Neural progenitor cell (in vitro differentiated cells): ENCODE measurements around the gene DISC1. TPM values are rescaled to one million over a fixed set of nuclear protein-coding genes. Genes with fewer than 3 reads are reported as not detected.
"Not testable (repeated sequence)": the region's sequence is repeated elsewhere in the genome, so short reads cannot be mapped to it uniquely, and the experiment has no call there.

Experiments used
- DNase-seq: peaks from one replicate; pipeline ENCODE4 v3.0.0-alpha.2; 2016; ENCODE audit warnings: low spot score
- H2AFZ ChIP-seq: fragments of 200-600 bp; sonication (generic); replicated peaks from 2 replicates; pipeline ENCODE4 v1.6.1; 2016; ENCODE audit warnings: antibody characterized with exemption
- H3F3A ChIP-seq: fragments of 200-600 bp; sonication (generic); 2 replicates; pipeline ENCODE4 v1.6.1; 2016; ENCODE audit warnings: antibody characterized with exemption, low read depth
- H3K27ac ChIP-seq: fragments of 200-600 bp; sonication (generic); 2 replicates; pipeline ENCODE4 v1.5.1; 2016; ENCODE audit warnings: mild to moderate bottlenecking
- H3K27me3 ChIP-seq: fragments of 200-600 bp; sonication (generic); 2 replicates; pipeline ENCODE4 v1.6.1; 2016; ENCODE audit warnings: mild to moderate bottlenecking, moderate library complexity
- H3K36me3 ChIP-seq: fragments of 200-600 bp; sonication (generic); 2 replicates; pipeline ENCODE4 v1.5.1; 2016
- H3K4me1 ChIP-seq: fragments of 200-600 bp; sonication (generic); 2 replicates; pipeline ENCODE4 v1.6.1; 2016; ENCODE audit warnings: mixed run types
- H3K4me2 ChIP-seq: fragments of 200-600 bp; sonication (generic); 2 replicates; pipeline ENCODE4 v1.6.1; 2016
- H3K4me3 ChIP-seq: fragments of 200-600 bp; sonication (generic); 2 replicates; pipeline ENCODE4 v1.5.1; 2016
- H3K79me2 ChIP-seq: fragments of 200-600 bp; sonication (generic); 2 replicates; pipeline ENCODE4 v1.6.1; 2016; ENCODE audit warnings: low read depth
- H3K9ac ChIP-seq: fragments of 200-600 bp; sonication (generic); 2 replicates; pipeline ENCODE4 v1.6.1; 2016
- H3K9me3 ChIP-seq: fragments of 200-600 bp; sonication (generic); 2 replicates; pipeline ENCODE4 v1.5.1; 2016; ENCODE audit warnings: low read depth
- H4K20me1 ChIP-seq: fragments of 200-600 bp; sonication (generic); 2 replicates; pipeline ENCODE4 v1.6.1; 2016; ENCODE audit warnings: low read depth
- H3K27ac Mint-ChIP-seq: 3 replicates; pipeline ENCODE4 v1.8.0; 2021; ENCODE audit warnings: mixed read lengths
- H3K27me3 Mint-ChIP-seq: 2 replicates; pipeline ENCODE4 v1.8.0; 2022; ENCODE audit warnings: low read depth, mild to moderate bottlenecking, inconsistent platforms, moderate library complexity, mixed read lengths; ENCODE audit not compliant: insufficient read depth
- H3K36me3 Mint-ChIP-seq: 3 replicates; pipeline ENCODE4 v1.8.0; 2021; ENCODE audit warnings: mixed read lengths
- H3K4me1 Mint-ChIP-seq: 3 replicates; pipeline ENCODE4 v1.8.0; 2021; ENCODE audit warnings: mixed read lengths
- H3K4me3 Mint-ChIP-seq: 3 replicates; pipeline ENCODE4 v1.8.0; 2021; ENCODE audit warnings: mild to moderate bottlenecking, moderate library complexity, mixed read lengths
- H3K9me3 Mint-ChIP-seq: 3 replicates; pipeline ENCODE4 v1.8.0; 2020; ENCODE audit warnings: mixed read lengths
- CTCF ChIP-seq: fragments of 200-600 bp; sonication (generic); IDR thresholded peaks from 2 replicates; pipeline ENCODE4 v1.5.1; 2017; ENCODE audit warnings: antibody characterized with exemption, mild to moderate bottlenecking
- EZH2 ChIP-seq: fragments of 200-600 bp; sonication (generic); IDR thresholded peaks from 2 replicates; pipeline ENCODE4 v1.6.1; 2017; ENCODE audit warnings: antibody characterized with exemption, mild to moderate bottlenecking, moderate library complexity
- EZH2phosphoT487 ChIP-seq: fragments of 200-600 bp; sonication (generic); IDR thresholded peaks from 2 replicates; pipeline ENCODE4 v1.6.1; 2017; ENCODE audit warnings: antibody characterized with exemption
- total RNA-seq: library from RNA; depleted of rRNA; stranded (reverse); fragments of >200 nt; gene quantifications from 2 replicates; pipeline ENCODE4 v1.2.3, GENCODE V29; 2015; ENCODE audit warnings: low replicate concordance

Gene DISC1
- total RNA-seq, 1 donor from 2014 or later, result 1.8 TPM

- H3K4me1 ChIP-seq, H3K79me2 ChIP-seq, H3K27me3 ChIP-seq, H3K9me3 ChIP-seq, H4K20me1 ChIP-seq, H3K4me1 Mint-ChIP-seq, H2AFZ ChIP-seq, H3K4me3 ChIP-seq, H3K27ac Mint-ChIP-seq, H3K4me3 Mint-ChIP-seq, H3K9ac ChIP-seq, H3K27ac ChIP-seq, H3K36me3 Mint-ChIP-seq, H3K4me2 ChIP-seq, H3K27me3 Mint-ChIP-seq, H3F3A ChIP-seq, H3K36me3 ChIP-seq: not testable (repeated sequence)
- peaks cover 22% of the 10 kb centered on the region for H3K9me3 Mint-ChIP-seq
- peak; percentile 6 for DNase-seq
Observed at GRCh38 chr1:231651621-231652260, 25.2 kb downstream of the DISC1 start.

DNA sequence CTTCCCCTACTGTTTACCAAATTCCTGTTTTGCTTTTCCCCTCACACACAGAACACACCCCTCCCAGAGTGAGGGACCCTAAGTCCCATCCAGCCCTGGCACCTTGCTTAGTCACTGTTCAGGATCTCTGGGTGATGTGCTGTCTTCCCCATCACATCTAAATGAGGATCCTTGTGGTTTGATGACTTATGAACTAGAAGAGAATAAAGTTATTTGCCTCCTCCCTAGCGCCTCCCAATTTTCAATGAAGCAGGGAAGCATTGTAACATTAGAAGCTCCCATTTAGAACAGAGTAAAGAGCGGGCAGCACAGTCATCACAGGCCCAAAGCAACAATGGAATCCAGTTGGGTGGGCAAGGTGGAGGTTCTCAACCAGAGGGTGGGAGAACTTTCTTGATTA lies 27.0 kb downstream of the DISC1 start:
- no peak overlapping the region for H3K27ac ChIP-seq
- peaks cover 5% of the 10 kb centered on the region for H3K4me1 ChIP-seq
- no peaks in the 10 kb centered on the region for H3K9me3 ChIP-seq
- no peaks in the 10 kb centered on the region for H3F3A ChIP-seq
- no peak for DNase-seq
- no peak overlapping the region for H3K9ac ChIP-seq
- H3K4me3 Mint-ChIP-seq, result no peak overlapping the region
- no peaks in the 10 kb centered on the region for H3K79me2 ChIP-seq
- no peaks in the 10 kb centered on the region for H3K36me3 ChIP-seq
- no peak overlapping the region for H2AFZ ChIP-seq
- peaks cover 5% of the 10 kb centered on the region for H3K27me3 Mint-ChIP-seq
- H3K4me1 Mint-ChIP-seq, result no peaks in the 10 kb centered on the region
- H3K27me3 ChIP-seq, result no peaks in the 10 kb centered on the region
- H3K36me3 Mint-ChIP-seq, result no peaks in the 10 kb centered on the region
- H3K9me3 Mint-ChIP-seq, result peaks cover 15% of the 10 kb centered on the region
- TF ChIP-seq EZH2 (no peak), CTCF (no peak), EZH2phosphoT487 (no peak)
- H4K20me1 ChIP-seq, result no peaks in the 10 kb centered on the region
- no peak overlapping the region for H3K4me3 ChIP-seq
- no peak overlapping the region for H3K27ac Mint-ChIP-seq
- H3K4me2 ChIP-seq, result no peak overlapping the region

DNA sequence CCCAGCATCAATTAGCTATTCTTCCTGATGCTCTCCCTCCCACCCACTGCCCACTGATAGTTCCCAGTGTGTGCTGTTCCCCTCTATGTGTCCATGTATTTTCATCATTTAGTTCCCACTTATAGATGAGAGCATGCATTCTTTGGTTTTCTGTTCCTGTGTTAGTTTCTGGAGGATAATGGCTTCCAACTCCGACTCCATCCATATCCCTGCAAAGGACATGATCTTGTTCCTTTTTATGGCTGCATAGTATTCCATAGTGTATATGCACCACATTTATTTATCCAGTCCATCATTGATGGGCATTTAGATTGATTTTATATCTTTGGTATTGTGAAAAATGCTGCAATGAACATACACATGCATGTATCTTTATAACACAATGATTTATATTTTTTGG lies 30.2 kb downstream of the DISC1 start:
- Mint-ChIP-seq H3K27me3 (no peaks in the 10 kb centered on the region), H3K9me3 (peaks cover 19% of the 10 kb centered on the region), H3K27ac (no peak overlapping the region), H3K36me3 (no peaks in the 10 kb centered on the region), H3K4me1 (no peaks in the 10 kb centered on the region), H3K4me3 (no peak overlapping the region)
- Histone ChIP-seq H3K4me3 (no peak overlapping the region), H3F3A (no peaks in the 10 kb centered on the region), H3K9me3 (no peaks in the 10 kb centered on the region), H3K9ac (no peak overlapping the region), H4K20me1 (no peaks in the 10 kb centered on the region), H3K4me1 (peaks cover under 1% of the 10 kb centered on the region), H3K27me3 (no peaks in the 10 kb centered on the region), H3K27ac (no peak overlapping the region), H2AFZ (no peak overlapping the region), H3K4me2 (no peak overlapping the region), H3K36me3 (no peaks in the 10 kb centered on the region), H3K79me2 (no peaks in the 10 kb centered on the region)
- DNase-seq, result no peak
- no peak for TF ChIP-seq CTCF
- TF ChIP-seq EZH2phosphoT487, result no peak
- no peak for TF ChIP-seq EZH2

DNA sequence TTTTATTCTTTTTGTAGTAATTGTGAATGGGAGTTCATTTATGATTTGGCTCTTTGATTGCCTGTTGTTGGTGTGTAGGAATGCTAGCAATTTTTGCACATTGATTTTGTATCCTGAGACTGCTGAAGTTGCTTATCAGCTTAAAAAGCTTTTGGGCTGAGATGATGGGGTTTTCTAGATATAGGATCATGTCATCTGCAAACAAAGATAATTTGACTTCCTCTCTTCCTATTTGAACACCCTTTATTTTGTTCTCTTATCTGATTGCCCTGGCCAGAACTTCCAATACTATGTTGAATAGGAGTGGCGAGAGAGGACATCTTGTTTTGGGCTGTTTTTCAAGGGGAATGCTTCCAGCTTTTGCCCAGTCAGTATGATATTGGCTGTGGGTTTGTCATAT lies 31.6 kb downstream of the DISC1 start:
- not testable (repeated sequence) for H3K4me1 ChIP-seq, H3K36me3 Mint-ChIP-seq, H2AFZ ChIP-seq, H3K79me2 ChIP-seq, H3K4me1 Mint-ChIP-seq, H3K9ac ChIP-seq, DNase-seq, H3K27me3 ChIP-seq, H3K27ac Mint-ChIP-seq, H3K4me3 Mint-ChIP-seq, H3K4me3 ChIP-seq, H4K20me1 ChIP-seq, H3K27ac ChIP-seq, H3K4me2 ChIP-seq, H3K9me3 ChIP-seq, H3K27me3 Mint-ChIP-seq, H3F3A ChIP-seq, H3K36me3 ChIP-seq
- peaks cover 24% of the 10 kb centered on the region for H3K9me3 Mint-ChIP-seq
